Measurements from ENCODE around the gene RAB5IF. TPM values are rescaled to one million over a fixed set of nuclear protein-coding genes. Genes with fewer than 3 reads are reported as not detected.

RAB5IF gene
- polyA plus RNA-seq, 1 experiment: 151 TPM

DNA sequence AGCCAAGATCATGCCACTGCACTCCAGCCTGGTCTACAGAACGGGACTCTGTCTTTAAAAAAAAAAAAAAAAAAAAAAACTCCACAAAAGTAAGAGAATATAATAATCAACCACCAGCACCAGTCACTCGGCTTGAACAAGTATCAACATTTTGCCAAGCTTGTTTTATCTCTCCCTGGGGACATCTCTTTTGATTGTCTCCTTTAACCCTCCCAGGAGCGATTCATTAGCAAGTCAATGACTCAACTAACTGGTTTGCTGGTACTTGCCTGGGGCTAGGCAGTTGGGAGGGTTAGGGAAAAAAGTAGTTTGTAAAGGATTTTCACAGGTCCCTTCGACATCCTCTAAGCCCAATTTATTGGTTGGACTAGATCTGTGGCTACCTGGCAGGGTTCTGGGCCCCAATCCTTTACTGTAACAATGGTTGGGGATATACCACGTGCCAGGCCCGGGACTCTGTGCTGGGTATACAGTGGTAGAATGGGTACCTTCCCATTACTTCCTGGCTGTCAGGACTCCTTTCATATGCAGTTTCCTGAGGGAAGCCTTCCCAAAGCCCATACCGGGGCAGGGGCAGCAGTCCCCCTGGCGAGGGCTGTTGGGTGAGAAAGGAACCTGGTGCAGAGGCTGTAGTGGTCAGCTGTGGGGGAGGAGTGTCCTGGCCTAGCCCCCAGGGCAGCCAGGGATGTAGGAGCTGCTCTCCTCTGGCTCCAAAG is 20.0 kb upstream of the RAB5IF start:
- TF ChIP-seq CTCF (IDR thresholded peaks at IDR 0.05; ENCODE audit: low read depth, low read length): no peak
- ChIA-PET POLR2A (interaction anchor here (1.2 kb wide), 1 partner anchor 10 kb away, joined by 3 read pairs; no protein-coding TSS in a partner anchor), CTCF (no interaction called here)

DNA sequence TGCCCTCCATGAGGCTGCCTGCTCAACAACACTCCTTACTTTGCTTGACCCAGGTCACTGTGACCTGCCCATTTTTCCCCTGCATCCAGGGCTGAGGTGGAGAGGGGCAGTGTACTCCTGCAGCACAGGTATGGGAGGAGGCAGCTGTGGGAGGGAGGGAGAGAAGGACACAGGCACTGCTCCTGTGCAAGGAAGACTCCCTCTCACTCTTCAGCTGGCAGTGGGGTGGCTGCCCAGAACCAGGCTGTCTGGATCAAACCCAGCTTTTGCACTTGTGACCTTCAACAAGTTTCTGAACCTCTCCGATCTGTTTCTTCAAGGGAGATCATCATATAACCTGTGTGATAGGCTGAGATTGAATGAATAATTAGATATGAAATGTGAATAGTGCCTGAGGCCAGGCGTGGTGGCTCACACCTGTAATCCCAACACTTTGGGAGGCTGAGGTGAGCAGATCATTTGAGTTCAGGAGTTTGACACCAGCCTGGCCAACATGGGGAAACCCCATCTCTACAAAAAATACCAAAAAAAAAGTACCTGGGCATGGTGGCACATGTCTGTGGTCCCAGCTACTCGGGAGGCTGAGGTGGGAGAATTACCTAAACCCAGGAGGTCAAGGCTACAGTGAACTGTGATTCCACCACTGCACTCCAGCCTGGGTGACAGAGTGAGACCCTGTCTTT is 18.1 kb upstream of the RAB5IF start:
- no peak for DNase-seq (ENCODE audit: low read depth, low spot score)
- peaks cover 3% of the 10 kb centered on the region; the same call in 1 of the 2 replicates for H3K9me3 ChIP-seq (ENCODE audit: control insufficient read depth, insufficient read depth, low read length)
- no peaks in the 10 kb centered on the region for H3K27me3 ChIP-seq (ENCODE audit: control insufficient read depth, insufficient read depth, low read length)
- no peak overlapping the region for H3K27ac ChIP-seq (ENCODE audit: low read depth, low read length)
- POLR2A ChIA-PET: interaction anchor here (0.6 to 1.0 kb wide), 2 partner anchors 15 to 35 kb away, joined by 4 to 6 read pairs; partner anchors contain the start of gene TGIF2
- H3K4me3 ChIP-seq (ENCODE audit: low read depth, low read length): no peak overlapping the region
- CTCF ChIA-PET: no interaction called here
- TF ChIP-seq CTCF (IDR thresholded peaks at IDR 0.05; ENCODE audit: low read depth, low read length): no peak

More for the DNA sequence above, 20.0 kb upstream of the RAB5IF start:
- no peak overlapping the region for H3K4me3 ChIP-seq (ENCODE audit: low read depth, low read length)
- no peaks in the 10 kb centered on the region for H3K27me3 ChIP-seq (ENCODE audit: control insufficient read depth, insufficient read depth, low read length)
- no peaks in the 10 kb centered on the region for H3K9me3 ChIP-seq (ENCODE audit: control insufficient read depth, insufficient read depth, low read length)
- DNase-seq (ENCODE audit: low read depth, low spot score): no peak
- H3K27ac ChIP-seq (ENCODE audit: low read depth, low read length): no peak overlapping the region

- TF ChIP-seq CTCF (IDR thresholded peaks at IDR 0.05; ENCODE audit: low read depth, low read length): no peak
- no peak for DNase-seq (ENCODE audit: low read depth, low spot score)
- POLR2A ChIA-PET: no interaction called here
These were observed 14.3 kb upstream of the RAB5IF start for GRCh38 chr20:36591281-36591680.

DNA sequence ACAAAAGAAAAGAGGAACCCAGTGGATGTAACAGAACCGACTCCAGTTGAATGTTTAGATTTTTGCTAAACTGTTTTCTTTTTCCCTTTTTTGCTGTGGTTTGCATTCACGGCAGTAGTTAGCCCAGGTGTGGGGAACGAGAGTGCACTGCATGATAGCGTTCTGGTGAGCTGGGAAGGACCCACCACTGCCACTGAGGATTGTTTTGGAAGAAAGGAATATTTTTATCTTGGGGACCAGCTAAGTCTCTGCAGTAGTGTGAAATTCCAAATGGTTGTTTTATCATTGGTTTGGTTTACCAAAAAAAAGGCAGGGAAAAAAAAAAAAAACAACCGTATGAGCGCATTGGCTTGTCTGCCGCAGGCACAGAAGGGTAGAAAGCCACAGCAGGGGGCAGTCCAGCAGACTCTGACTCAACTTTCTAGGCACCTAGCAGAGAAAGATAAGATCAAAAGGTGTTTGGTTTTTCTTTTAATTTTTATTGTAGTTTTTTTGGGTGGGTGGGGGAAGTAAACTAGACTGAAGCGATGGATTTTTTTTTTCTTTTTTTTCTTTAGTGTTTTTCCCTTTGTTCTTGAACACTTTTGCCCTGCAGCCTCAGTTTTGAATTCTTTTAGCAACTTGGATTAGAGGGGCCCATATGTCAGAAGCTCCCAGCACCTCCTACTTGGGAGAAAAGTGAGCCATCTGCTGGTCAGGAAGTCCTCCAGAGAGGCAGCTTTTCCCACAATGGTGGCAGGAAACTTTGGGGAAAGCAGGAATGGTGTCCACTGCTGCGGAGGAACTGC is 13.5 kb upstream of the RAB5IF start:
- Histone ChIP-seq H3K27ac (ENCODE audit: low read depth, low read length) (no peak overlapping the region), H3K4me3 (ENCODE audit: low read depth, low read length) (no peak overlapping the region), H3K27me3 (ENCODE audit: control insufficient read depth, insufficient read depth, low read length) (no peaks in the 10 kb centered on the region), H3K9me3 (ENCODE audit: control insufficient read depth, insufficient read depth, low read length) (peaks cover 3% of the 10 kb centered on the region; the same call in 1 of the 2 replicates)
- ChIA-PET CTCF (interaction anchor here (0.6 to 2.1 kb wide), 7 partner anchors 8 to 318 kb away, joined by 3 to 13 read pairs (median 3); partner anchors contain the start of gene RAB5IF), POLR2A (interaction anchor here (1.0 kb wide), 1 partner anchor 14 kb away, joined by 4 read pairs; the partner anchor contains the start of gene RAB5IF)
- DNase-seq (ENCODE audit: low read depth, low spot score): no peak
- peak; percentile 50 for TF ChIP-seq CTCF (IDR thresholded peaks at IDR 0.05; ENCODE audit: low read depth, low read length)

More at GRCh38 chr20:36591281-36591680, 14.3 kb upstream of the RAB5IF start:
- CTCF ChIA-PET: interaction anchor here (0.6 to 2.1 kb wide), 6 partner anchors 9 to 318 kb away, joined by 3 to 13 read pairs (median 4); partner anchors contain the start of gene RAB5IF
- Histone ChIP-seq H3K9me3 (ENCODE audit: control insufficient read depth, insufficient read depth, low read length) (peaks cover 3% of the 10 kb centered on the region; the same call in 1 of the 2 replicates), H3K4me3 (ENCODE audit: low read depth, low read length) (no peak overlapping the region), H3K27me3 (ENCODE audit: control insufficient read depth, insufficient read depth, low read length) (no peaks in the 10 kb centered on the region), H3K27ac (ENCODE audit: low read depth, low read length) (no peak overlapping the region)
